ENCODE data around the gene PFKP.

Gene PFKP

GRCh38 chr10:3067118-3067858, at the start of gene PFKP:
PFKP (plus strand) TSS chr10:3067548; CDS start chr10:3067596, 48 bp downstream.
- peak in 1 of 2 donors; percentile 47 for DNase-seq (ENCODE audit: extremely low read depth in 1 of 2, low read depth in 1 of 2)

- no peak for DNase-seq (ENCODE audit: extremely low read depth in 1 of 2, low read depth in 1 of 2)
Observed at GRCh38 chr10:3018247-3018646, 49.1 kb upstream of the PFKP start.

GRCh38 chr10:3020311-3020710, 47.0 kb upstream of the PFKP start:
- DNase-seq (ENCODE audit: extremely low read depth in 1 of 2, low read depth in 1 of 2): no peak

- DNase-seq (ENCODE audit: extremely low read depth in 1 of 2, low read depth in 1 of 2): no peak
Observed at GRCh38 chr10:3020881-3021280, 46.5 kb upstream of the PFKP start.

- DNase-seq (ENCODE audit: extremely low read depth in 1 of 2, low read depth in 1 of 2): no peak
Observed at GRCh38 chr10:3022027-3022426, 45.3 kb upstream of the PFKP start.

- DNase-seq (ENCODE audit: extremely low read depth in 1 of 2, low read depth in 1 of 2): no peak
Observed at GRCh38 chr10:3023892-3024291, 43.5 kb upstream of the PFKP start.

GRCh38 chr10:3025026-3025683, 42.2 kb upstream of the PFKP start:
- no peak for DNase-seq (ENCODE audit: extremely low read depth in 1 of 2, low read depth in 1 of 2)

- DNase-seq (ENCODE audit: extremely low read depth in 1 of 2, low read depth in 1 of 2): no peak
Observed at GRCh38 chr10:3027866-3028265, 39.5 kb upstream of the PFKP start.

- DNase-seq (ENCODE audit: extremely low read depth in 1 of 2, low read depth in 1 of 2): no peak
Observed at GRCh38 chr10:3028441-3028840, 38.9 kb upstream of the PFKP start.

GRCh38 chr10:3030765-3031164, 36.6 kb upstream of the PFKP start:
- no peak for DNase-seq (ENCODE audit: extremely low read depth in 1 of 2, low read depth in 1 of 2)

- DNase-seq (ENCODE audit: extremely low read depth in 1 of 2, low read depth in 1 of 2): no peak
Observed at GRCh38 chr10:3031490-3031889, 35.9 kb upstream of the PFKP start.

GRCh38 chr10:3033925-3034324, 33.4 kb upstream of the PFKP start:
- DNase-seq (ENCODE audit: extremely low read depth in 1 of 2, low read depth in 1 of 2): no peak

- DNase-seq (ENCODE audit: extremely low read depth in 1 of 2, low read depth in 1 of 2): no peak
Observed at GRCh38 chr10:3034616-3035015, 32.7 kb upstream of the PFKP start.

GRCh38 chr10:3036155-3037021, 31.0 kb upstream of the PFKP start:
- no peak for DNase-seq (ENCODE audit: extremely low read depth in 1 of 2, low read depth in 1 of 2)

GRCh38 chr10:3037182-3037581, 30.2 kb upstream of the PFKP start:
- no peak for DNase-seq (ENCODE audit: extremely low read depth in 1 of 2, low read depth in 1 of 2)

GRCh38 chr10:3040069-3040468, 27.3 kb upstream of the PFKP start:
- no peak for DNase-seq (ENCODE audit: extremely low read depth in 1 of 2, low read depth in 1 of 2)

- DNase-seq (ENCODE audit: extremely low read depth in 1 of 2, low read depth in 1 of 2): no peak
Observed at GRCh38 chr10:3042589-3042988, 24.8 kb upstream of the PFKP start.

GRCh38 chr10:3043512-3044368, 23.6 kb upstream of the PFKP start:
- no peak for DNase-seq (ENCODE audit: extremely low read depth in 1 of 2, low read depth in 1 of 2)

- DNase-seq (ENCODE audit: extremely low read depth in 1 of 2, low read depth in 1 of 2): no peak
Observed at GRCh38 chr10:3045471-3046209, 21.7 kb upstream of the PFKP start.

- no peak for DNase-seq (ENCODE audit: extremely low read depth in 1 of 2, low read depth in 1 of 2)
Observed at GRCh38 chr10:3046210-3046779, 21.1 kb upstream of the PFKP start.
